Erythroblast (primary cell): ENCODE measurements around the gene CISD1.

ENCODE experiments used
- GATA1 ChIP-seq: IDR thresholded peaks from 2 replicates; pipeline ENCODE4 v1.6.1; 2011; ENCODE audit warnings: low read depth, mild to moderate bottlenecking, control low read depth, low read length, moderate library complexity
- POLR2A ChIP-seq: IDR thresholded peaks from 2 replicates; pipeline ENCODE4 v1.6.1; 2011; ENCODE audit warnings: mild to moderate bottlenecking, low read length

DNA sequence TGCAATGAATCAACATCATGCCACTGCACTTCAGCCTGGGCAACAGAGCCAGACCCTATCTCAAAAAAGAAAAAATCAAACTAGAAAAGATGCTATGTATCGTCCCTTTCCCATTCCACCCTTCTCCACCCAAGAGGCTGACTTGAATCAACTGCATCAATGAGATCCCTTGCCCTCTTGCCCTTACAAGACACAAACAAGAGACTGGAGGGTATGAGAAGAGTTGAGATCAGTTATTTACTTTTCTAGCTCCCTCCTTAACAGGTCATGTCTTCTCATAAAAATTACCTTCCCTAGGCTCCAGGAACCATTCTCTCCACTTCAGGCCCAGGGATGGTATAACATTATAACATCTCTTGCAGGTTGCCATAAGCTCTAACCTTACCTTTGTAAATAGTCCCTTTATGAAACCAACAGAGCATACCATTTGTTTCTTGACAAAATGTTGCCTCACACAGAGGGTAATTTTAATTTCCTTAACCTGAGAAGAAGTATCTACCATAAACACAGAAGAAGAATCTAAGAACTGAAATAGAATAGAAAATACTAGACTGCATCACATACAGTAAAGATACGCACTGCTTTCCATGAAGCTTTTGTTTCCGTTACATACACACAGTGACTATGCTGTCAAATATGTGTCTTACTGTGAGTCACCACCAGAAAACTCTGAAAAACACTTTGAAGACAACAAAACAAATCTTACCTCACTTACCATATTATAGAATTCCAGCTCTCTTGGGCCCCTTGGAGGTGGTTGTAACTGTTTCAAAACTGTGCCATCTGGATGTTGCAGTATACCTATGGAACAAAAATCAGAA, 31.7 kb upstream of the CISD1 start:
- TF ChIP-seq POLR2A (no peak), GATA1 (no peak)
